Kidney capillary endothelial cell (primary cell): ENCODE data around the gene ATP8B1.
"Not testable (repeated sequence)": the region's sequence is repeated elsewhere in the genome, so short reads cannot be mapped to it uniquely, and the experiment has no call there.

Experiments used
- DNase-seq: peaks from one replicate; pipeline ENCODE4 v3.0.0-alpha.2; 2018; ENCODE audit warnings: low spot score

ATP8B1 gene

DNA sequence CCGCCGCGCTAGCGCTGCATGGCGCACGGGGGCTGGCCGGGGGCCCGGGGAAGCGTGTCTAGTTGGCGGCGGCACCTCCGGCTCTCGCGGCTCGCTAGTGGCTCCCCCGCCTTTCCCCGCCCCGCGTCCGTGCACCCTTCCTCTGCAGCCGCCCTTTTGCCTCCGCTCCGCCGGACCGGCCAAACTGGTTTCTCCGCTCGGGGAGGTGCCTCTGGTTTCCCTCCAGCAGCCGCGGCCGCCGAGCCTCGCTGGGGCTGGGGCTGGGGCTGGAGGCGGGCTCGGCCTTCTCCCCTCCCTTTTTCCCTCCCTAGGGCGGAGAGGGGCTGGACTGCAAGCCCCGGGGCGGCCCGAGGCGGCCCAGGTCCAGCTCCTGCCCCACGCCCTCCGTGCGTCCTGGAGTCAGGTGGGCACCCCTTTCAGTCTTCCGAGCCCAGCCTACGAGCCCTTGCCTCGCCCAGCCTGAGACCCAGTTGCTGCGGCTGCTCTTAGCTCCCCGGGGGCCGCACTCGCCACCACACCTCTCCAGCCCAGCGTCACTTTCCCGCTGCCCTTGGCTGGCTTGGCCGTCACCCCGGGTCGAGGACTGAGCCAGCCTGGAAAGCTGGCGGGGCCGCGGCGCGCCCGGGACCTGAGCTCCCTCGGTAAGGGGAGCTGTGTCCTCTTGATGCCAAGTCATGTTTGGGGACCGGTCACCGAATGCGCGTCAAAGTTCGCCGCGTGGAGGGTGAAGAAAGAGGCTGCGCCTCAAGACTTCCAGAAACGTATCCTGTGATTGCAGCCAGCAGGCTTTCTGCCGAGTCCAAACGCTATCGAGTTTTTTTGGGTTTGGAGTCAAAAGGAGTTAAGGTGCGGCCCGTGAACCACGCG, at the start of gene ATP8B1:
ATP8B1 (minus strand) TSS at position 213 of the 867 bp plus-strand sequence. CDS start 71,508 bp downstream, outside the sequence.
- no peak for DNase-seq

DNA sequence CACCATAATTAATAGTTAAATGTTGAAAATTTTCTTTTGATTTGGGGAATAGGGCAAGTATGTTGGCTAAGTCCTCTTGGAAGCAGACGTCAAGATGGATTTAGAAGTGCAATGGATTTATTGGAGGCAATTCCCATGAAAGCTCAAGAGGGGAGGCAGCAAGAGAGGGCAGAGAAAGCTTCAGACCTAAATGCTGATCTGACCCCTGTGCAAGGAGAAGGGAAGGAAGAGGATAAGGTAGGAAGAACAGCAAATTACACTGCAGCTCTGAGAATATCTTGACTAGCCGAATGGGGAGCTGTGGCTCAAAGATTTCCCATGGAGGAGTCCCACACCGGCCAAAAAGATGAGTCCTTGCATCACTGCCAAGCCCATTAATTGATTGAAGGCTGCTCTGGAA, 46.9 kb upstream of the ATP8B1 start:
- no peak for DNase-seq

DNA sequence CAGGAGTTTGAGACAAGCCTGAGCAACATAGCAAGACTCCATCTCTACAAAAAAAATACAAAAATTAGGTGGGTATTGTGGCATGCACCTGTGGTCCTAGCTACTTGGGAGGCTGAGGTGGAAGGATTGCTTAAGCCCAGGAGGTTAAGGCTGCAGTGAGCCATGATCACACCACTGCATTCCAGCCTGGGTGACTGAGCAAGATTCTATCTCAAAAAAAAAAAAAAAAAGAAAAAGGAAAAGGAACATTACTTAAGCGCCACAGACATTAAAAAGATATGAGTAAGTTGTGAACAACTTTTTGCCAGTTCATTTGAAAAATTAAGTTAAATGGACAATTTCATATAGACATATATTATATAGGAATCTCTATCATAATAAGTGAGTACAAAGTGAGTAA, 45.3 kb upstream of the ATP8B1 start:
- not testable (repeated sequence) for DNase-seq

DNA sequence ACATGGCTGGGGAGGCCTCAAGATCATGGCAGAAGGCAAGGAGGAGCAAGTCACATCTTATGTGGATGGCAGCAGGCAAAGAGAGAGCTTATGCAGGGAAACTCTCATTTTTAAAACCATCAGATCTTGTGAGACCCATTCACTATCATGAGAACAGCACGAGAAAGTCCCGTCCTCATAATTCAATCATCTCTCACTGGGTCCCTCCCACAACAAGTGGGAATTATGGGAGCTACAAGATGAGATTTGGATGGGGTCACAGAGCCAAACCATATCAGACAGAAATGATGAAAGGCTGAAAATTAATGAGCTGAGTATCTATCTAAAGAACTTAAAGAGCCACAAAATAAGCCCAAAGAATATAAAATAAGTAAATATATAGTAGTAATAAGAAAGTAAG, 44.3 kb upstream of the ATP8B1 start:
- DNase-seq: not testable (repeated sequence)

DNA sequence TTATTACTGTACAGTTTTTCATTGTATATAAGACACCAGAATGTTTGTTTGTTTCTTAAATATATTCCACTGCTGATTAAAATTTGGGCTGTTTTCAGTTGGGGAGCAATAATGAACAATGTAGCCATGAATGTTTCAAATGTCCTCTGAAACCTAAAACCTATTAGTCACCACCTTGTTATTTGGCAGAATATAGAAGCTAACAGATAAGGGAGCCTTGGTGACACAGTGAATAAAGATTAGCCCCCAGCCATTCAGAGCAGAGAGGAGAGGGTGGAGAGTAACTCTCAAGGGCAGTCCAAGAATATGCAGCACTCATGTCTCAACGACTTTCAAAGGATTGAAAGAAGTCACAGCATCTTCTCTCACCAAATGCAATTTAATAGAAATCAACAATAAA, 43.1 kb upstream of the ATP8B1 start:
- peak; percentile 53 for DNase-seq

DNA sequence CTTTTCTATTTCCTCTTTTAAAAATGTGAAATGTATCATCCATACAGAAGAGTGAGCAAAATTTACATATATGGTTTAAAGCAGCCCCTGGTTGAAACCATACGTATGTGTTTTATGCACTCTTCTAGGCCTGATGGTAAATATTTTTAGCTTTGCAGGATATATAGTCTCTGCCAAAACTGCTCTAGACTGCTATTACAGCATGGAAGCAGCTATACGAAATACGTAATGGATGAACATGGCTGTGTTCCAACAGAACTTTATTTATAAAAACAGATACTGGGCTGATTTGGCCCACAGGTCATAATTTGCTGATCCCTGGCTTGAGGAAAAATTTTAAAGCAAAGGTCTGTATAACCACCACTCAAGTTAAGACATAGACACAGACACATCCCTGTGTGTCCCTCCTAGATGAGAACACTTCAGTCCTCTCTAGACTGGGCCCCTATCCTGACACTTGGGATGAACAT, 42.5 kb upstream of the ATP8B1 start:
- DNase-seq: no peak

DNA sequence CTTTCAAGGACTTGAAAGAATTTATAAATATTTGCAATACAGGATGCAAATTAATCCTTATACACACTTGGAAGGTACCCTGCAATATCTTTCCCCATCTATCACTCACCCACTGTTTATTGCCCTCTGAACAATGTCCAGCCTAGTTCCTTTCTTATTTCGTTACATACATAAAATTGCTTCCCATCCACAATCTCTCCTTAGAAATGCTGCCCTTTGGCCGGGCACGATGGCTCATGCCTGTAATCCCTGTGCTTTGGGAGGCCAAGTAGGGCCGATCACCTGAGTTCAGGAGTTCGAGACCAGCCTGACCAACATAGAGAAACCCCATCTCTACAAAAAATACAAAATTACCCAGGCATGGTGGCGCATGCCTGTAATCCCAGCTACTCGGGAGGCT, 41.2 kb upstream of the ATP8B1 start:
- no peak for DNase-seq

DNA sequence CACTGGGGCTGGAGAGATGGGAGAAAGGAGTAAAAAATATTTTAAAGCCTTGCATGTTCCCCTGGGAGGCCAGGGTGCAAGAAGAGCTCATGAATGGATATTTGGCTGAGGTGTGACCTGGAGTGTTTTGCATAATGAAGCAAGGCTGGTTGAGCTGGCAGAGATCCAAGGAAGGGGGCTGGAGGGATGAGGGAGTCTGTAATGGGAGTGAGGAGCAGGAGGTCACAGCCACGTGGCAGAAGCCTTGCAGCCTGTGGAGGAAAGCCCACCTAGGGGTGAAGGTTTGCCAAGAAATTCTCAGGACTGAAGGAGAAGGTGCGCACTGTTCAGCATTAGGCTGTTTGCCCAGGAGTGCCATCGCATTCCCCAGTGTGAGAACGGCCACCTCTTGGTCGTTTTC, 40.3 kb upstream of the ATP8B1 start:
- DNase-seq: no peak

DNA sequence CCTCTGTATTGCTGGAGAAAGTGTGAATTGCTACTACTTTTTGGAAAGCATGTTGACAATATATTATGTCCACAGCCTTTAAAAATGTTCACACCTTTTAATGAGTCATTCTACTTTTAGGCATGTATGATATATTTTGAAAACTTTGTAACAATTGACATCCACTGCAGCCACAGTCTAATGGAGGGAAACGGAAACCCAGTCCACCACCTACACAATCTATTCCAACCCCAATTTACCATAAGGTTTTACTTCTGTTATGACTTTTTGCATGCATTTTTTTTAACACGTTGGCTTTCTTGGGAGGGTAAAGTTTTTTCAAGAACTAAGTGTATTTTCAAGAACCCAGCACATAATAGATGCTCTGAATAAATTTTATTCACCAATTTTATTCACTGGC, 38.5 kb upstream of the ATP8B1 start:
- no peak for DNase-seq

DNA sequence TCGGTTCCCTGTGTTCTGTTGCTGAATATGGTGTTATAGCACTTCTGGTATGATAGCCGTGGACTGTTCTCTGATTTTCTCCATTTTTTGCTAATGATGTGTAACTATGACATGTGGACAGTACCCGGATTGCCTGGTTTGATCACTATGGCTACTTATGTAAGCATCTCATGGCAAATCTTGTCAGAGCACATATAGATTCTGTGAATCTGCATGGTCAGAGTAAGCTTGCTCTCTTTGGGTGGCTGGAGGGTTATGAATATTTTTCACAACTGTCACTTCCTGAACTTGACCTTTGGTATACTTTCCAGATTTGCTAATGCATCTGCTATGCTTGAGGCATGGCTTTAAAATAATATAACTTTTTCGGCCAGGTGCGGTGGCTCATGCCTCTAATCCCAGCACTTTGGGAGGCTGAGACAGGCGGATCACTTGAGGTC, 36.8 kb upstream of the ATP8B1 start:
- peak; percentile 45 for DNase-seq

DNA sequence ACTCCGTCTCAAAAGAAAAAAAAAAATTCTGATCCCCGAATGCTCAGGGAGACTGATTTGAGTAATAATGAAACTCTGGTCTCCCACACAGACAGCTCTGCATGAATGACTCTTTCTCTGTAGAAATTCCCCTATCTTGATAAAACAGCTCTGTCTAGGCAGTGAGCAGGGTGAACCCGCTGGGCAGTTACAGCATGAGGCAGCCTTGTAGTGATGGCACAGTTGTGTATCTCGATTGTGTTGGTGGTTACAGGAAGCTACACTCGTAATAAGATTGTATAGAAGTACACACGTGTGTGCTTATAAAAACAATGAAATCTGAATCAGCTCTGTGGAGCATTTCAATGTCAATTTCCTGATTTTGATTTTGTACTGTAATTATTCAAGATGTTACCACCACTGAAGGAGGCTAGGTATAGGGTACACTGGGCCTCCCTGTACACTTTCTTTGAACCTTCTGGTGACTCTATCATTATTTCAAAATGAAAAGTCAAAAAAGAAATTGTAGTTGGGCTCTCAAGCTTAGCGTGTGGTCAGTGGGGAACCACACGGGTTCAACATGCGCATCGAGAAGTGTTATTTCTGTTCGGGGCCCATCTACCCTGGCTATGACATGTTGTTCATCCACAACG, 34.9 kb upstream of the ATP8B1 start:
- no peak for DNase-seq

DNA sequence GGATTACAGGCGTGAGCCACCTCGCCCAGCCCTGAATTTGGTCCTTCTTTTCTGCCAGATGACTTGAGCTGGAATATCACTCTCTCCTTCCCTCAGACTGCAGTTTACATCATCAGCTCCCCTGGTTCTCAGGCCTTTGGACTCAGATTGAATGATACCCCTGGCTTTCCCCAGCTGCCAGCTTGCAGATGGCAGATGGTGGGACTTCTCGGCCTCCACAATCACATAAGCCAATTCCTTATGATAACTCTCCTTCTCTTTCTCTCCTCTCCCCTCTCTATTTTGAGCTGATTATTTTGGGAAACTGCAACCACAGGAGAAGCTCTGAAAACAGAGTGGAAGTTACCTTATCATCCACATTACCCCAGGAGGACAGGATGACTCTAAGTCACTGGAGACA, 33.4 kb upstream of the ATP8B1 start:
- DNase-seq: no peak

DNA sequence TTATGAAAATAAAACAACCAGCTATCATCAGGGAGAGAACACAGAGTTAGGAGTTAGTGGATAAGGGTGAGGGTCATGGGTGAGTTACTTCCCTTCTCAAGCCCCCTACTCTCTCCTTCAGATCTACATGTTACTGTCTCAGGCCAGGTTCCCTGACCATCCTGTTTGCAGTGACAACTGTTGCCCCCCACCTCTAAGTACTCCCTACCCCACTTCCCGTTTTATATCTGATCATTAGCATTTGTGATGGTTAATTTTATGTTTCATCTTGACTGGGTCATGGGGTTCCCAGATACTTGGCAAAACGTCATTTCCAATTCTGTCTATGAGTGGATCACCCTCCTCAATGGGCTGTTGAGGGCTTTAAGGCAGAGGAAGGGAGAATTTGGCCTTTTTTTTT, 32.8 kb upstream of the ATP8B1 start:
- DNase-seq: no peak

DNA sequence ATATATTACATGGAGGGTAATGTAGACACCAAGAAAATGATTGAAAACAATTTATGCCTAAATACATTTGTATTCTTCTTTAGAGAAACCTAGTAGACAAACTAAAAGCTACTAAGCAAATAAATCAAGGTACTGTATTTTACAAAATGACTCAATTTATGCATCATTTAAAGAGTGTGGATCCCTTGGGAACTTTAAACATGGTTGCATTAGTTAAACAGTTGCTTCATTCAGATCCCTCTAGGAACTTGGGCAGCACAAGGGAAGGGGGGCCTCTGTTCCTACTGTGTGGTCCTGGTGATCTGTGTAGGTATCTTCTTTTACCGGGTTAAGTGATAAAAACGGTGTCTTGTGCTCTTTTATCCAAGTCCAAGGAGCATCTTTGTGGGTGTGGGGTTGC, 31.5 kb upstream of the ATP8B1 start:
- no peak for DNase-seq

DNA sequence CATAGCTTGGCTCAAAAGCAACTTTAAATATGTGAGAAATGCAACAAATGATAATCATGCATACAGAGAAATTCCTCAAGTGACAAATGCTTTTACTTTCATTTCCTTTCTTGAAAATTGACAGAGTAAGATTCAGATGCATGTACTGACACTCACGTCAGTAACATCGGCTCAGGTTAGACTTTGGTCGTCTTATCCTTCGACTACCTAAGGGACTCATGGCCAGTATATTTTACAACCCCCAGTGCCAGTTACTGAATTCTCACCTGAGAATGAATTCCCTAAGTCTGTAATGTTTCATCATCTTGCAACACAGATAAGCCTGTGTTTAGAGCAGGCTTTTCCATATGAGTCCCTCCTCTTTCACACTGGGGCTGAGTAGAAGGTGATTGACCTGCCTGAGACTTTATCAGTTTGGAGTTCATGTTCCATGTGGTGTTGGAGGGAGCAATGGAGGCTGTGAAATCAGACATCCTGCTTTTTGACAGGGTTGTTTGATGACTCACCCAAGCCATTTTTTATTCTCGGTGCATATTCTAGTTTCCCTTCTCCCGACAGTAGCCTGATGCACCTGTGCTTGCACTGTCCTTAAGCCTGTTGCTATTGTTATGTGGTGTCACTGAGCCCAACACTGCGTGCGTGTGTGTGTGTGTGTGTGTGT, 30.5 kb upstream of the ATP8B1 start:
- peak; percentile 19 for DNase-seq

DNA sequence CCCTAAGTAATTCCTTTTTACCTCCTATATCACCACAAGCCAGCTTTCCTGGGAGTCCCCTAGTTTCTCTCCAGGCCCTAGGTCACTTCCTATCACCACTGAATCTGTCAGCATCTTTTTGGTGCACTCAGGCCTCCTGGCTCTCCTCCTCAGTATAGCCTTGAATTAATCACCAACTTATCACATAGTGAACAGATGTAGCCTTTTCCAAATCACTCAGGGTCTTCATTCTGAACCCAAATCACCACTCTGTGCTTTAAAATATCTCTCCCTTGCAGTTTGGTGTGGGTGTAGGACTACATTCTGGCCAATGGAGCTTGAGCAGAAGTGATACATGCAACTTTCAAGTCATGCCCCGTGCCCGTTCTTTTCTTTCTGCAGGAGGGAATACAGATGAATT, 29.6 kb upstream of the ATP8B1 start:
- DNase-seq: no peak

DNA sequence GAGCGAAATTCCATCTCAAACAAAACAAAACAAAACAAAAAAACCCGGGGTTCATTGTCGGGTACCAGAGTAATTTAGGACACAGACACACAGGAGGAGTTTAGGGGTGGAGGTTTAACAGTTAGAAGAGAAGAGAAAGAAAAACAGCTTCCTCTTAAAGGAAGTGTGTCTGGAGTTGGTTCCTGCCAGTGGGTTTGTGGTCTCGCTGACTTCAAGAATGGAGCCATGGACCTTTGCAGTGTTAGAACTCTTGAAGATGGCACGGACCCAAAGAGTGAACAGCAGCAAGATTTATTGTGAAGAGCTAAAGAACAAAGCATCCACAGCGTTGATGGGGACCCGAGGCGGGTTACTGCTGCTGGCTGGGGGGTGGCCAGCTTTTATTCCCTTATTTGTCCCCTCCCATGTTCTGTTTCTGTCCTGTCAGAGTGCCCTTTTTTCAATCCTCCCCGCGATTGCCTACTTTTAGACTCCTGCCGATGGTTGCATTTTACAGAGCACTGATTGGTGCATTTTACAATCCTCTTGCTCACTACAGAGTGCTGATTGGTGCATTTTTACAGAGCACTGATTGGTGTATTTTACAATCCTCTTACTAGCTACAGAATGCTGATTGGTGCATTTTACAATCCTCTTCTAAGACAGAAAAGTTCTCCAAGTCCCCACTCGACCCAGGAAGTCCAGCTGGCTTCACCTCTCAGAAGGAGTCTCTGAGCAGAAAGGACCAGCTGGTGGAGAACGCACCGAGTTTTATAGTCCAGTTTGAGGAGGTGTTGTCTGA, 28.7 kb upstream of the ATP8B1 start:
- no peak for DNase-seq

DNA sequence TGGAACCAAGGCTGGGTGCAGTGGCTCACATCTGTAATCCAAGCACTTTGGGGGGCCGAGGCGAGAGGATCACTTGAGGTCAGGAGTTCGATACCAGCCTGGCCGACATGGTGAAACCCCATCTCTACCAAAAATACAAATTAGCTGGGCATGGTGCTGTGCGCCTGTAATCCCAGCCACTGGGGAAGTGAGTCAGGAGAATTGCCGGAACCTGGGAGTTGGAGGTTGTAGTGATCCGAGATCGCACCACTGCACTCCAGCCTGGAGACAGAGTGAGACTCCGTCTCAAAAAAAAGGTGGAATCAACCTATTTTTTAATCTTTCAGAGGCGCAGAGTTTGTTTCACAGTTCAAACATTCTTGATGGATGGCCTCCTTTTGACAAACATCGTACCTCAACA, 24.5 kb upstream of the ATP8B1 start:
- no peak for DNase-seq

DNA sequence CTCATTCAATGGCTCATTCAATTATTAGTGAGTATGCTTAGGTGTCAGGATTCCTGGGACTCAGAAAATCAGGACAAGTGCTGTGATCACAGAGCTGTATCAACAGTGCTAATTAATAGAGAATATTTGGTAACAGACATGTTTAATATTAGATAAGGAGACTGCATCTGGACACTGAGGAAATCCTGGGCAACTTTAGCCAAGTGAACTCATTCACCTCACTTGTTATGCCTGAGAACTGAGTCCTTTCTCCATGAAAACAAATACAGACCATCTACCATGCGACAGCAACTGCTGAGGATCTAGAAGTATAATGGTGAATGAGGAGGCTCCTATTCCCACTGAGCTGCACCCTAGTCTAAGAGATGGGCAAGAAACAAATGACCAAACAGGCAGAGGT, 23.1 kb upstream of the ATP8B1 start:
- DNase-seq: no peak

DNA sequence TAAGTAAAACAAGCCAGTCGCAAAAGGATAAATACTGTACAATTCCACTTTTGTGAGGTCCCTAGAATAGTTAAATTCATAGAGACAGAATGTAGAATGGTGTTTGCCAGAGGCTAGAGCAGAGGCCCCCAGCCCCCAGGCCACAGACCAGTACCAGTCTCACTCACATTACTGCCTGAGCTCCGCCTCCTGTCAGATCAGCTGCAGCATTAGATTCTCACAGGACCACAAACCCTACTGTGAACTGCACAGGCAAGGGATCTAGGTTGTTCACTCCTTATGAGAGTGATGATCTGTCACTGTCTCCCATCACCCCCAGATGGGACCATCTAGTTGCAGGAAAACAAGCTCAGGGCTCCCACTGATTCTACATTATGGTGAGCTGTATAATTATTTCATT, 17.5 kb upstream of the ATP8B1 start:
- not testable (repeated sequence) for DNase-seq

DNA sequence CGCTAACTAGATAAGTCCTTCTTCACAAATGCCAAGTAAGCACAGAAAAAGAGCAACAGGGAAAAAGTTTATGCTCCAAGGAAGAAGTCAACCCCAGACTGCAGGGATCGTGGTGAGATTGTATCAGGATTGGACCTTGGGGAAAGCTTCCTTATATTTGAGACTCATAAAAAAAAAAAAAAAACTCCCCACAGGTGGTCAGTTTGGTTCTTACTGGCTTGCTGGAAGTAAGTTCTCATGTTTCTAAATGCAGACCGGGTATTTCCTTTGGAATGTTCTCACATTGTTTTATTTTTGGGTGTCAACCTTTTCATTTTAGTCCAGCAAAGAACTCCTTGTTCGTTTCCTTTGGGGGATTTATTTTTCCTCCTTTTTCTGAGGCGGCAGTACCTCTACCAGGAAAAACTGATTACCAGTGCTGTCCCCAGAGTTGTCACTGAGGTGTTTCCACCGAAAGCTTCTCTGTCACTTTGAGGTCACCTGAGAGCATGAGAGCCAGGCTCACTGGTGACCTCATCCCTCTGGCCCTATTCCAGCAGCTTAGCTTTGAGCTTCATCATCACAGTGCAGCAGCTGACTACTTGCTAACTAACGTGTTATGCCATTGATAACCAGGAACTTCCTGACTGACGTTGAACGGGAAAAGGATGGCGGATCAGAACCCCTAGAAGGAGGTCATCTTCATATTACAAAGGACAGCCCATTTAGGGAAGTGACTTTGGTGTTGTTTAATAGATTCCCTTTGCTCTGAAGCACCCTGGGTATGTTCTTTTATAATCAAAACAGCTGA, 16.8 kb upstream of the ATP8B1 start:
- DNase-seq: peak; percentile 92
